ENCODE results near the gene EEF2K. TPM values are rescaled to one million over a fixed set of nuclear protein-coding genes. Genes with fewer than 3 reads are reported as not detected.

Gene EEF2K
- total and polyA plus RNA-seq, 12 donors = 5.1 to 38.9 (median 21.9) TPM

GRCh38 chr16:22314661-22315626 lies 108.9 kb downstream of the EEF2K start:
- 87 to 89% methylated on average over 37 of the region's 37 CpGs for WGBS, 2 donors
- Histone ChIP-seq H3K27me3 (no peaks in the 10 kb centered on the region), H3K9me3 (no peaks in the 10 kb centered on the region), H3K4me3 (no peak overlapping the region), H3K4me1 (peaks cover 0 to 8% (median 0%) of the 10 kb centered on the region in 9 donors), H3K27ac (no peak overlapping the region), H3K36me3 (peaks cover 0 to 100% (median 63%) of the 10 kb centered on the region in 9 donors)
- DNase-seq (no peak), ATAC-seq (no peak)
- no peak for TF ChIP-seq CTCF (IDR thresholded peaks at IDR 0.05)
- intact Hi-C loops (cut with DNase I) = loop anchor here in 1 of 10 donors (10.0 kb wide), 1 partner anchor 1130 kb away; no protein-coding TSS in a partner anchor

- Histone ChIP-seq H3K9me3 (no peaks in the 10 kb centered on the region), H3K4me3 (no peak overlapping the region), H3K27ac (no peak overlapping the region), H3K27me3 (no peaks in the 10 kb centered on the region), H3K36me3 (peaks cover 0 to 100% (median 62%) of the 10 kb centered on the region in 9 donors), H3K4me1 (peaks cover 0 to 9% (median 0%) of the 10 kb centered on the region in 9 donors)
- WGBS, 2 donors = 93 to 95% methylated on average over 1 of the region's 1 CpG
- DNase-seq (no peak), ATAC-seq (no peak)
- intact Hi-C loops (cut with DNase I) = loop anchor here in 1 of 10 donors (10.0 kb wide), 1 partner anchor 1131 kb away; no protein-coding TSS in a partner anchor
- TF ChIP-seq CTCF (IDR thresholded peaks at IDR 0.05) = no peak
Measured at GRCh38 chr16:22315979-22316378, 109.9 kb downstream of the EEF2K start.

- Histone ChIP-seq H3K27me3 (no peaks in the 10 kb centered on the region), H3K4me3 (no peak overlapping the region), H3K9me3 (no peaks in the 10 kb centered on the region), H3K27ac (no peak overlapping the region), H3K36me3 (peaks cover 0 to 100% (median 58%) of the 10 kb centered on the region in 9 donors), H3K4me1 (peaks cover 0 to 13% (median 2%) of the 10 kb centered on the region in 9 donors)
- DNase-seq (no peak), ATAC-seq (peak in 2 of 8 donors; percentile 11 to 27)
- no peak for TF ChIP-seq CTCF (IDR thresholded peaks at IDR 0.05)
- 86 to 88% methylated on average over 9 of the region's 9 CpGs for WGBS, 2 donors
- intact Hi-C loops (cut with DNase I) = loop anchor here in 1 of 10 donors (10.0 kb wide), 1 partner anchor 1132 kb away; no protein-coding TSS in a partner anchor
Measured at GRCh38 chr16:22316411-22316811, 110.3 kb downstream of the EEF2K start.

GRCh38 chr16:22317001-22317530 lies 111.0 kb downstream of the EEF2K start:
- intact Hi-C loops (cut with DNase I) = loop anchor here in 1 of 10 donors (10.0 kb wide), 1 partner anchor 1132 kb away; no protein-coding TSS in a partner anchor
- TF ChIP-seq CTCF (IDR thresholded peaks at IDR 0.05) = no peak
- peak in 1 of 8 donors; percentile 23 for ATAC-seq

More at GRCh38 chr16:22317001-22317530, 111.0 kb downstream of the EEF2K start:
- Histone ChIP-seq H3K36me3 (peaks cover 0 to 100% (median 52%) of the 10 kb centered on the region in 9 donors), H3K9me3 (no peaks in the 10 kb centered on the region), H3K27me3 (no peaks in the 10 kb centered on the region), H3K4me3 (no peak overlapping the region), H3K4me1 (peaks cover 0 to 15% (median 4%) of the 10 kb centered on the region in 9 donors), H3K27ac (no peak overlapping the region)
- WGBS, 2 donors = 89 to 91% methylated on average over 17 of the region's 17 CpGs
- DNase-seq = no peak

All from heart right ventricle (tissue), 16 donors.